ENCODE data around the gene SPART.

- TF ChIP-seq, protein P1, sequence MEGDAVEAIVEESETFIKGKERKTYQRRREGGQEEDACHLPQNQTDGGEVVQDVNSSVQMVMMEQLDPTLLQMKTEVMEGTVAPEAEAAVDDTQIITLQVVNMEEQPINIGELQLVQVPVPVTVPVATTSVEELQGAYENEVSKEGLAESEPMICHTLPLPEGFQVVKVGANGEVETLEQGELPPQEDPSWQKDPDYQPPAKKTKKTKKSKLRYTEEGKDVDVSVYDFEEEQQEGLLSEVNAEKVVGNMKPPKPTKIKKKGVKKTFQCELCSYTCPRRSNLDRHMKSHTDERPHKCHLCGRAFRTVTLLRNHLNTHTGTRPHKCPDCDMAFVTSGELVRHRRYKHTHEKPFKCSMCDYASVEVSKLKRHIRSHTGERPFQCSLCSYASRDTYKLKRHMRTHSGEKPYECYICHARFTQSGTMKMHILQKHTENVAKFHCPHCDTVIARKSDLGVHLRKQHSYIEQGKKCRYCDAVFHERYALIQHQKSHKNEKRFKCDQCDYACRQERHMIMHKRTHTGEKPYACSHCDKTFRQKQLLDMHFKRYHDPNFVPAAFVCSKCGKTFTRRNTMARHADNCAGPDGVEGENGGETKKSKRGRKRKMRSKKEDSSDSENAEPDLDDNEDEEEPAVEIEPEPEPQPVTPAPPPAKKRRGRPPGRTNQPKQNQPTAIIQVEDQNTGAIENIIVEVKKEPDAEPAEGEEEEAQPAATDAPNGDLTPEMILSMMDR (IDR thresholded peaks at IDR 0.05), result no peak
- TF ChIP-seq POLR2A (IDR thresholded peaks at IDR 0.05) (no peak), POLR2AphosphoS5 (IDR thresholded peaks at IDR 0.05) (no peak), EP300 (IDR thresholded peaks at IDR 0.05; ENCODE audit: low read depth) (no peak)
Measured at GRCh38 chr13:36347531-36348210, 1.5 kb upstream of the SPART start.
